Measurements from ENCODE around the gene ADAM10. TPM values are rescaled to one million over a fixed set of nuclear protein-coding genes. Genes with fewer than 3 reads are reported as not detected.

The ADAM10 gene
- polyA plus RNA-seq, 1 donor (not counting 4 experiments of a cell fraction or from before 2014, with no cell fraction given): 198 TPM

- no peak overlapping the region for H3K4me2 ChIP-seq (ENCODE audit: control insufficient read depth, extremely low read depth, insufficient read depth, low read depth, low read length)
- no peak overlapping the region for H2AFZ ChIP-seq (ENCODE audit: control insufficient read depth, low read length)
- no peak overlapping the region for H3K4me3 ChIP-seq (ENCODE audit: control insufficient read depth in 2 of 3, extremely low read depth in 1 of 3, insufficient read depth in 2 of 3, low read depth in 1 of 3, low read length in 3 of 3)
- dilution Hi-C loops (cut with MboI; ENCODE audit: extremely low pct_ligation_motif_present, low sequenced_read_pairs): no loop called here
- H3K27me3 ChIP-seq (ENCODE audit: control insufficient read depth, extremely low read depth, insufficient read depth, low read length): no peaks in the 10 kb centered on the region
- DNase-seq (ENCODE audit: low read depth, low spot score) (no peak), FAIRE-seq (no peak)
- H3K4me1 ChIP-seq (ENCODE audit: control insufficient read depth, extremely low read depth, insufficient read depth, low read length): peaks cover under 1% of the 10 kb centered on the region
- no peak for TF ChIP-seq EZH2 (IDR thresholded peaks at IDR 0.05; ENCODE audit: low read length)
- TF ChIP-seq, protein P1, sequence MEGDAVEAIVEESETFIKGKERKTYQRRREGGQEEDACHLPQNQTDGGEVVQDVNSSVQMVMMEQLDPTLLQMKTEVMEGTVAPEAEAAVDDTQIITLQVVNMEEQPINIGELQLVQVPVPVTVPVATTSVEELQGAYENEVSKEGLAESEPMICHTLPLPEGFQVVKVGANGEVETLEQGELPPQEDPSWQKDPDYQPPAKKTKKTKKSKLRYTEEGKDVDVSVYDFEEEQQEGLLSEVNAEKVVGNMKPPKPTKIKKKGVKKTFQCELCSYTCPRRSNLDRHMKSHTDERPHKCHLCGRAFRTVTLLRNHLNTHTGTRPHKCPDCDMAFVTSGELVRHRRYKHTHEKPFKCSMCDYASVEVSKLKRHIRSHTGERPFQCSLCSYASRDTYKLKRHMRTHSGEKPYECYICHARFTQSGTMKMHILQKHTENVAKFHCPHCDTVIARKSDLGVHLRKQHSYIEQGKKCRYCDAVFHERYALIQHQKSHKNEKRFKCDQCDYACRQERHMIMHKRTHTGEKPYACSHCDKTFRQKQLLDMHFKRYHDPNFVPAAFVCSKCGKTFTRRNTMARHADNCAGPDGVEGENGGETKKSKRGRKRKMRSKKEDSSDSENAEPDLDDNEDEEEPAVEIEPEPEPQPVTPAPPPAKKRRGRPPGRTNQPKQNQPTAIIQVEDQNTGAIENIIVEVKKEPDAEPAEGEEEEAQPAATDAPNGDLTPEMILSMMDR (optimal IDR thresholded peaks at IDR 0.05 in 1 of 3, IDR thresholded peaks at IDR 0.05 in 1 of 3, conservative IDR thresholded peaks at IDR 0.05 in 1 of 3; ENCODE audit: extremely low read depth in 1 of 3, insufficient read depth in 2 of 3, low read length in 3 of 3): no peak
- peaks cover 0 to 2% of the 10 kb centered on the region in 2 experiments for H3K36me3 ChIP-seq (ENCODE audit: control insufficient read depth in 2 of 2, extremely low read depth in 1 of 2, insufficient read depth in 2 of 2, low read length in 2 of 2)
- no peaks in the 10 kb centered on the region for H4K20me1 ChIP-seq (ENCODE audit: control insufficient read depth, extremely low read depth, insufficient read depth, low read length)
- H3K9ac ChIP-seq (ENCODE audit: control insufficient read depth, extremely low read depth, insufficient read depth, low read length): no peak overlapping the region
- H3K9me1 ChIP-seq (ENCODE audit: control insufficient read depth, extremely low read depth, insufficient read depth, low read length): no peaks in the 10 kb centered on the region
- no peak overlapping the region for H3K27ac ChIP-seq (ENCODE audit: control insufficient read depth, insufficient read depth, low read length)
- peaks cover 79% of the 10 kb centered on the region for H3K79me2 ChIP-seq (ENCODE audit: control insufficient read depth, insufficient read depth, low read length)
- H3K9me3 ChIP-seq (ENCODE audit: control insufficient read depth, low read depth, low read length): no peaks in the 10 kb centered on the region
These were observed 59.9 kb downstream of the ADAM10 start for GRCh38 chr15:58689646-58690045.

DNA sequence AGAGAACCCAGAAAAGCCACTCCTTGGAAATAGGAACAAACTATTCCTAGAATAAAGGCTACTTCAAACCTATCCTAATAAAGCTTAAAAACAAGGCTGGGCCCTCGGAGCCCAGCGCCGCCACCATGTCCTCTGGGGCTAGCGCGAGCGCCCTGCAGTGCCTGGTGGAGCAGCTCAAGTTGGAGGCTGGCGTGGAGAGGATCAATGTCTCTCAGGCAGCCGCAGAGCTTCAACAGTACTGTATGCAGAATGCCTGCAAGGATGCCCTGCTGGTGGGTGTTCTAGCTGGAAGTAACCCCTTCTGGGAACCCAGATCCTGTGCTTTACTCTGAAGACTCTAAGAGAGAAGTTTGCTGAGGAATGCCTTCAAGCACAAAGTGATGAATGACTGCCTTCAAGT, 63.2 kb downstream of the ADAM10 start:
- Histone ChIP-seq H3K9me3 (ENCODE audit: control insufficient read depth, low read depth, low read length) (no peaks in the 10 kb centered on the region), H3K27me3 (ENCODE audit: control insufficient read depth, extremely low read depth, insufficient read depth, low read length) (no peaks in the 10 kb centered on the region), H3K4me1 (ENCODE audit: control insufficient read depth, extremely low read depth, insufficient read depth, low read length) (no peaks in the 10 kb centered on the region), H3K9ac (ENCODE audit: control insufficient read depth, extremely low read depth, insufficient read depth, low read length) (no peak overlapping the region), H3K9me1 (ENCODE audit: control insufficient read depth, extremely low read depth, insufficient read depth, low read length) (no peaks in the 10 kb centered on the region), H4K20me1 (ENCODE audit: control insufficient read depth, extremely low read depth, insufficient read depth, low read length) (peaks cover 2% of the 10 kb centered on the region), H3K79me2 (ENCODE audit: control insufficient read depth, insufficient read depth, low read length) (peaks cover 73% of the 10 kb centered on the region), H3K4me2 (ENCODE audit: control insufficient read depth, extremely low read depth, insufficient read depth, low read depth, low read length) (no peak overlapping the region), H3K4me3 (ENCODE audit: control insufficient read depth in 2 of 3, extremely low read depth in 1 of 3, insufficient read depth in 2 of 3, low read depth in 1 of 3, low read length in 3 of 3) (no peak overlapping the region), H3K27ac (ENCODE audit: control insufficient read depth, insufficient read depth, low read length) (no peak overlapping the region), H3K36me3 (ENCODE audit: control insufficient read depth in 2 of 2, extremely low read depth in 1 of 2, insufficient read depth in 2 of 2, low read length in 2 of 2) (peaks cover 0 to 2% of the 10 kb centered on the region in 2 experiments), H2AFZ (ENCODE audit: control insufficient read depth, low read length) (no peak overlapping the region)
- dilution Hi-C loops (cut with MboI; ENCODE audit: extremely low pct_ligation_motif_present, low sequenced_read_pairs): no loop called here
- DNase-seq (ENCODE audit: low read depth, low spot score) (no peak), FAIRE-seq (no peak)
- TF ChIP-seq EZH2 (IDR thresholded peaks at IDR 0.05; ENCODE audit: low read length): no peak
- TF ChIP-seq, protein P1 (optimal IDR thresholded peaks at IDR 0.05 in 1 of 3, IDR thresholded peaks at IDR 0.05 in 1 of 3, conservative IDR thresholded peaks at IDR 0.05 in 1 of 3; ENCODE audit: extremely low read depth in 1 of 3, insufficient read depth in 2 of 3, low read length in 3 of 3): no peak
